ENCODE results near the gene TTF1.

GRCh38 chr9:132447346-132447745 lies 40.7 kb upstream of the TTF1 start:
- no peak for TF ChIP-seq CTCF (IDR thresholded peaks at IDR 0.05)
- TF ChIP-seq POLR2A (IDR thresholded peaks at IDR 0.05): no peak
